Esophagus muscularis mucosa (tissue), 4 donors: ENCODE results near the gene CAMKMT.

Source experiments
- CTCF ChIP-seq, 3 experiments: fragments of 200-600 bp in 2 of 3; fragments of 450-650 bp in 1 of 3; sonication (generic) in 2 of 3; IDR thresholded peaks; one replicate each; pipeline ENCODE4 v1.5.1; 2017 to 2019; ENCODE audit warnings: antibody characterized with exemption in 3 of 3, mild to moderate bottlenecking in 2 of 3, moderate library complexity in 1 of 3
- EP300 ChIP-seq: sonication (generic); formaldehyde crosslinking; IDR thresholded peaks from one replicate; pipeline ENCODE4 v1.6.1; 2017; ENCODE audit warnings: antibody characterized with exemption
- POLR2A ChIP-seq: fragments of 450-650 bp; IDR thresholded peaks from one replicate; pipeline ENCODE4 v1.6.1; 2017; ENCODE audit warnings: antibody characterized with exemption, moderate library complexity, mild to moderate bottlenecking, low read depth
- POLR2AphosphoS5 ChIP-seq, 2 donors: sonication (generic); formaldehyde crosslinking; IDR thresholded peaks; one replicate each; pipeline ENCODE4 v1.6.1; 2017; ENCODE audit warnings: antibody characterized with exemption in 2 of 2

- TF ChIP-seq CTCF (IDR thresholded peaks at IDR 0.05) (no peak), POLR2A (no peak), EP300 (no peak), POLR2AphosphoS5 (IDR thresholded peaks at IDR 0.05) (no peak)
Observed at GRCh38 chr2:44768438-44769236, 406.9 kb downstream of the CAMKMT start.
